Measurements from ENCODE around the gene LZTS3.
"Not testable (repeated sequence)": the region's sequence is repeated elsewhere in the genome, so short reads cannot be mapped to it uniquely, and the experiment has no call there.

LZTS3 gene

DNA sequence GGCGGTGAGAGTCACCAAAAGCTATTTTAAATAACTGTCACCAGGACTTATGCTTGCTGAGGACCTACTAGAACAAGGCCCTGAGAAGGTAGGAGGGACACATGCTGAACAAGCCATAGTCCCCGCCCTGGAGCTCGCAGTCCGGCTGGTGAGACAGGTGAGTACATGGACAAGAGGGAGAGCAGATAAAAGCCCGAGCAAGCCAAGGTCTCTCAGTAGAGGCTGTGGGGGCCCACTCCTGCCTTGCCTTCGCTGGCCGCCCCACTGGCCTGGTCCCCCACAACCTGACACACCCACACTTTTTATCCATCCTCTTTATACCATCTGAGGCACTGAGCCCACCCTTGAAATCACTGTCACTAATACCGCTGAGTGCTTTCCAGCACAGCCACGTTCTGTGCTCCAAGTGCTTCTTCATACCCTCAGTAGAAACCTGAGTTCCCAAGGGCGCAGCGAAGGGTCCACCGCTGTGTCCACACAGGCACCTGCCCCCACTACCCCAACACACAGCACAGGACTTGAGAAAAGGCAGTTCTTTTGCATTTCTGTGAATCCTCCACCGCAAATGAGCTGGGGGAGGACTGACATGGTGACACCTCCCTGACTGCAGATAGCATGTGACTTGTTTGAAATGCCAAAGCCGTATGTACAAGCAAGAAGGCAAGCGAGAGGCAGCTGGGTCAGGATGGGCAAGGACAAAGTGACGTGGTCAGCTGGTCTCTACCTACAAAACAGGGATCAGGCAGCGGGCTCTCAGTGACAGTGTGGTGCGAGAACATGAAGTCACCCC, 19.1 kb upstream of the LZTS3 start:
- TF ChIP-seq, protein P1, sequence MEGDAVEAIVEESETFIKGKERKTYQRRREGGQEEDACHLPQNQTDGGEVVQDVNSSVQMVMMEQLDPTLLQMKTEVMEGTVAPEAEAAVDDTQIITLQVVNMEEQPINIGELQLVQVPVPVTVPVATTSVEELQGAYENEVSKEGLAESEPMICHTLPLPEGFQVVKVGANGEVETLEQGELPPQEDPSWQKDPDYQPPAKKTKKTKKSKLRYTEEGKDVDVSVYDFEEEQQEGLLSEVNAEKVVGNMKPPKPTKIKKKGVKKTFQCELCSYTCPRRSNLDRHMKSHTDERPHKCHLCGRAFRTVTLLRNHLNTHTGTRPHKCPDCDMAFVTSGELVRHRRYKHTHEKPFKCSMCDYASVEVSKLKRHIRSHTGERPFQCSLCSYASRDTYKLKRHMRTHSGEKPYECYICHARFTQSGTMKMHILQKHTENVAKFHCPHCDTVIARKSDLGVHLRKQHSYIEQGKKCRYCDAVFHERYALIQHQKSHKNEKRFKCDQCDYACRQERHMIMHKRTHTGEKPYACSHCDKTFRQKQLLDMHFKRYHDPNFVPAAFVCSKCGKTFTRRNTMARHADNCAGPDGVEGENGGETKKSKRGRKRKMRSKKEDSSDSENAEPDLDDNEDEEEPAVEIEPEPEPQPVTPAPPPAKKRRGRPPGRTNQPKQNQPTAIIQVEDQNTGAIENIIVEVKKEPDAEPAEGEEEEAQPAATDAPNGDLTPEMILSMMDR (IDR thresholded peaks at IDR 0.05; ENCODE audit: control insufficient read depth, insufficient read depth, low read depth, low read length, missing control alignments) = no peak

GRCh38 chr20:3190681-3191111, 17.3 kb upstream of the LZTS3 start:
- no peak for DNase-seq (ENCODE audit: low read depth)
- no peak overlapping the region for H3K4me3 ChIP-seq (ENCODE audit: control insufficient read depth, low read depth, low read length)
- TF ChIP-seq, protein P1 (IDR thresholded peaks at IDR 0.05; ENCODE audit: control insufficient read depth, insufficient read depth, low read depth, low read length, missing control alignments) = no peak

More for the DNA sequence above, 19.1 kb upstream of the LZTS3 start:
- no peak overlapping the region for H3K4me3 ChIP-seq (ENCODE audit: control insufficient read depth, low read depth, low read length)
- DNase-seq (ENCODE audit: low read depth) = no peak

GRCh38 chr20:3189561-3190131, 16.3 kb upstream of the LZTS3 start:
- no peak overlapping the region for H3K4me3 ChIP-seq (ENCODE audit: control insufficient read depth, low read depth, low read length)
- TF ChIP-seq, protein P1 (IDR thresholded peaks at IDR 0.05; ENCODE audit: control insufficient read depth, insufficient read depth, low read depth, low read length, missing control alignments) = no peak
- DNase-seq (ENCODE audit: low read depth) = no peak

DNA sequence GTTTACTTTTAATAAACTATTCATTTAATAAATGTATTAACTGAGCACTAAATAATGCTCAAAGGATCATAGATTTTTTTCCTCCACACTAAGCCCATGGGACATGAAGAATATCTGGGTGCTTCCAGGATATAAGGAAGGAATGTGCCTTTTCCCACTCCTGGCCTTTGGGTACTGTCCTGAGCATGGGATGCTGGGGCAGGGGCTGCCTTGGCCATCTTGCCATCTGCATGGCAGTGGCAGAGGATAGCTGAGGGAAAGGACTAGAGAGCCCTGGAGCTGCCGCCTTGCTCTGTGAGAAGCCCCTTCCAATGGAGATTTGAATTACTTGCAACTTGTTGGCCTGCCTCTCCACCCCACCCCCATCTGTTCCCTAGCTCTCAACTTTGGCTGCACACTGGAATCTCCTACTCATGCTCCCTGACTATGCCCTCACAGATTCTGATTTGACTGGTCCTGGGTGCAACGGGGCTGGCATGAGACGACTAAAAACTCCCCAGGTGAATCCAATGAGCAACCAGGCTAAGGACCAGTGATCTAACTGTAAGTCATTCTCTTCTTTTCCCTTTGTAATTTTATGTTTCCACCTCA, 15.6 kb upstream of the LZTS3 start:
- TF ChIP-seq, protein P1 (IDR thresholded peaks at IDR 0.05; ENCODE audit: control insufficient read depth, insufficient read depth, low read depth, low read length, missing control alignments) = no peak
- H3K4me3 ChIP-seq (ENCODE audit: control insufficient read depth, low read depth, low read length) = no peak overlapping the region
- DNase-seq (ENCODE audit: low read depth) = no peak

DNA sequence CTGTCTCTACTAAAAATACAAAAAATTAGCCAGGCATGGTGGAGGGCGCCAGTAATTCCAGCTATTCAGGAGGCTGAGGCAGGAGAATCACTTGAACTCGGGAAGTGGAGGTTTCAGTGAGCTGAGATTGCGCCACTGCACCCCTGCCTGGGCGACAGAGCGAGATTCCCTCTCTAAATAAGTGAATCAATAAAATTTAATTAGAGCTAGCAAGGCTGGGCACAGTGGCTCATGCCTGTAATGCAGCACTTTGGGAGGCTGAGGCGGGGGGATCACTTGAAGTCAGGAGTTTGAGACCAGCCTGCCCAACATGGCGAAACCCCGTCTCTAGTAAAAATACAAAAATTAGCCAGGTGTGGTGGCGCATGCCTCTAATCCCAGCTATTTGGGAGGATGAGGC, 14.5 kb upstream of the LZTS3 start:
- not testable (repeated sequence) for DNase-seq (ENCODE audit: low read depth); H3K4me3 ChIP-seq (ENCODE audit: control insufficient read depth, low read depth, low read length)

GRCh38 chr20:3183896-3184612, 10.7 kb upstream of the LZTS3 start:
- TF ChIP-seq, protein P1 (IDR thresholded peaks at IDR 0.05; ENCODE audit: control insufficient read depth, insufficient read depth, low read depth, low read length, missing control alignments) = no peak
- no peak for DNase-seq (ENCODE audit: low read depth)
- H3K4me3 ChIP-seq (ENCODE audit: control insufficient read depth, low read depth, low read length) = no peak overlapping the region

GRCh38 chr20:3182429-3182828, 9.1 kb upstream of the LZTS3 start:
- not testable (repeated sequence) for H3K4me3 ChIP-seq (ENCODE audit: control insufficient read depth, low read depth, low read length); DNase-seq (ENCODE audit: low read depth)

All from AG09309 (cell line).